Fibroblast of upper back skin (primary cell): Measurements from ENCODE around the gene IFITM2.
"Not testable (repeated sequence)": the region's sequence is repeated elsewhere in the genome, so short reads cannot be mapped to it uniquely, and the experiment has no call there.

Experiments used
- DNase-seq: peaks from one replicate; pipeline ENCODE4 v3.0.0-alpha.2; 2013

The IFITM2 gene

DNA sequence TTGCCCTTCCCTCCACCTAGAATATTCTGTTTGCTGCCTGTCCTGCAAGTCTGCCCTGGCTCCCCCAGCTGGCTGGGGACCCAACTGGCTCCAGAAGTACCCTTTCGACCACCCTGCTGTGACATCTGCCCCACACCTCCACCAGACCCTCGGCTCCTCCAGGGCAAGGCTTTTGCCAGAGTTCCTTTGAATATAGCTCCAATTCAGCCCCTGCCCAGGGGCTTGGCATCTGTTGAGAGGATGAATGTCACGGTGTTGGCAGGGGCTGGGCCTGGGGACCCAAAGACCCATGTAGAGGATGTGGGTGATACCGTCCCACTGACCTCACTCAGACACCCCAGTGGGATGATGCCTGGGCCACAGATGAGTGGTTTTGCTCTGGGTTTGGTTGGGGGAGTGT is 25.4 kb upstream of the IFITM2 start:
- no peak for DNase-seq

DNA sequence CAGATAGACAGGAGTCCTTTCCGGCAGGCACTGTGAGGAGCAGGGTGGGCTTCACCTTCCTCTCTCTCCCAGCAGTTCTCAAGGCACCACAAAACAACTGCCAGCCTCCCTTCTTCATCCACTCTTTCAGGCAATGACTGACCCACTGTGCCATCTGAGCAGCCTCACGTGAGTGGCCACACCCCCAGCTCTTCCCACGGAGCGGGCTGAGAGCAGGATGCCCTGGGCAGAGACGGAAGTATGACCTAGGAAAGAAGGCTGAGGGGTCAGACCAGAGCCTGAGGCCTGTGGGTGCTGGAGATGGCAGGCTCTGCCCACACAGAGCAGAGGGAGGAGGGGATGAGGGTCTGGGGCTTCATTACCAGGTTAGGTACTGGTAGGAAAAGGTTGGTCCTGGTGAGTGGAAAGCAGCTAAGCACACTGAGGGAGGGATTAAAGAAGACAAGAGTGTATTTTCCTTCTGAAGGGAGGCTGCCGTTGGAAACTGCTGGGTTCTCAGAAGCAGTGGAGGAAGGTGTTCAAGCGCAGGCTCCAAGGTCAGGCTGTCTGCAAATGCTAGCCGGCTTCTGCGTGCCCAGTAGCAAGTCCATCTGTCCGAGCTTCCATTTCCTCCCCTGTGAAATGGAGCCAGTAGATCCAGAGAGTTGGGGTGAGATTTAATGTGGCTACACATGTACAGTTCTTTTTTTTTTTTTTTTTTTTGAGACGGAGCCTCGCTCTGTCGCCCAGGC is 24.8 kb upstream of the IFITM2 start:
- no peak for DNase-seq

DNA sequence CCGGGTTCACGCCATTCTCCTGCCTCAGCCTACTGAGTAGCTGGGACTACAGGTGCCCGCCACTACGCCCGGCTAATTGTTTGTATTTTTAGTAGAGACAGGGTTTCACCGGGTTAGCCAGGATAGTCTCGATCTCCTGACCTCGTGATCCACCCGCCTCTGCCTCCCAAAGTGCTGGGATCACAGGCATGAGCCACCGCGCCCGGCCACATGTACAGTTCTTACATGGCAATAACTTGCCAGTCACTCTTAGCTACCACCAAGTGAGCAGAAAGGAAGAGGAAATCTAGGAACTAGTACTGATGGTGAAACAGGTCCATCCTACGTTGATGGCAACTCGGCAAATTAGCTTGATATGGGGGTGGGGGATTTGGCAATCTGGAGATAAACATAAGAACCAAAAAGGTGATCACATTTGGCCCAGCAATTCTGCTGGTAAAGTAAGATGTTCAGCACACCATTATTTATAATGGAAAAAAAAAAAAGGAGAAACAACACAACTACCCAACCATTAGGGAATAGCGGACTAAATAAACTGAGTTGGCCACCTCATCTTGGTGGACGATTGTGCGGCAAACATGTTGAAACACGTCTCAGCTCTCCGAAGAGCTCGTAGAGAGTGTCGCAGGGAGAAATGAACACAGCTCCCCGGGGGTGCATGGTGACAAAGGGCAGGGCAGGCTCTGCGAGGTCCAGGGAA is 24.1 kb upstream of the IFITM2 start:
- no peak for DNase-seq

DNA sequence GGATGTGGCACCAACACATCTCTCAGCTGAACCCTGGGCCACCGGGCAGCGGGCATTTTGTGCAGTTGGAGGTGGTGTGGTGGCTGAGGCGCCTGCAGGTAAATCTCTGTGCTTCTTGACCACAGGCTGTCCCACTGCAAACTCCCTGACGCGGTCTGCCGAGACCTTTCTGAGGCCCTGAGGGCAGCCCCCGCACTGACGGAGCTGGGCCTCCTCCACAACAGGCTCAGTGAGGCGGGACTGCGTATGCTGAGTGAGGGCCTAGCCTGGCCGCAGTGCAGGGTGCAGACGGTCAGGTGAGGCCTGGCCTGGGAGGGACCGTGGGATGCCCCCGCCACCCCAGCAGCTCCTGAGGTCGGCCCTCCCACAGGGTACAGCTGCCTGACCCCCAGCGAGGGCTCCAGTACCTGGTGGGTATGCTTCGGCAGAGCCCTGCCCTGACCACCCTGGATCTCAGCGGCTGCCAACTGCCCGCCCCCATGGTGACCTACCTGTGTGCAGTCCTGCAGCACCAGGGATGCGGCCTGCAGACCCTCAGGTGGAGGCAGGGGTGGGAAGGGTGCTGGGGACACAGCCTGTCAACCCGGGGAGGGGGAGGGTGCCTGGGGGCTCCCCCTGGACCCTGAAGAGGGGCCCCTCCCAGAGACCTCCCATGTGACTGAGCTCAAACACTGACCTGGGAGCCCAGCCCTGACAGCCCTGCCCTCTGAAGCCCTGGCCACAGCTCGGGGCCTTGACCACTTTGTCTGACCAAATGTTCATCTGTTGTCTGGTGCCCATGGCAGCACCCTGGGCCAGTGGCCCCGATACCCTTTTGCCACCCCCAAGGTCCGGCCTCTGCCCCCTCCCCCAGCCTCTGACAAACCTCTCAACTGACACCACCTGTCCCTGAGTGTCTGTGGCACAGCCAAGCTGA is 23.3 kb upstream of the IFITM2 start:
- no peak for DNase-seq

DNA sequence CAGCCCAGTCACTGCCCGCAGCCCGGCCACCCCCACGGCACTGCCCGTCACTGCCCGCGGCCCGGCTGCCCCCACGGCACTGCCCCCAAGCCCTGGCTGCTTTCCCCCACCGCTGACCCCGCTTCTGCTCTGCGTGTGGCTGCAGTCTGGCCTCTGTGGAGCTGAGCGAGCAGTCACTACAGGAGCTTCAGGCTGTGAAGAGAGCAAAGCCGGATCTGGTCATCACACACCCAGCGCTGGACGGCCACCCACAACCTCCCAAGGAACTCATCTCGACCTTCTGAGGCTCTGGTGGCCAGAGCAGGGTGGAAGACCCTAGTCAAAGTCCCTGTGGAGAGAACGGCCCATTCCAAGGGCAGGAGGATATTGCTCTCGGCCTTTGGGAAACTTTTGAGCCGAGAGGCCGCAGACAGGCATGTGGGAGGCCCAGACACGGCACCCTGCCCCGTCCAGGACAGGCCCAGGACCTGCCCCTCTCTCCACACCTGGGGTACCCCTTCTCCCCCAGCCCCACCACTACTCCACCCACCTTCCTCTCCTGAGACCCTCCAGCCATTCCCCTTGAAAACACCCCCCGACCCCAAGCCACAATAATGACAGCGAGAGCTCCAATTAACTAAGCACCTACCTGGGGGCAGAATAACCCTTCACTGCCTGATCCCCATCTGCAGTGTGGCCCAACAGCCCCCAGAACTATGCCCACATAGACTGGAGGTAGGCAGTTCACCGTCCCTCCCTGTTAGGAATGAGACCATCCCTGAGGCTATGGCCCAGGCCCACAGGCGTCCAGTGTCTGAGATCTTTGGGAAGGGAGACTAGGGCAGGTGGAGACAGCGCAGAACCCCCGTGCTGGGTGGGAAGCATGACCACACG is 22.4 kb upstream of the IFITM2 start:
- DNase-seq: no peak

DNA sequence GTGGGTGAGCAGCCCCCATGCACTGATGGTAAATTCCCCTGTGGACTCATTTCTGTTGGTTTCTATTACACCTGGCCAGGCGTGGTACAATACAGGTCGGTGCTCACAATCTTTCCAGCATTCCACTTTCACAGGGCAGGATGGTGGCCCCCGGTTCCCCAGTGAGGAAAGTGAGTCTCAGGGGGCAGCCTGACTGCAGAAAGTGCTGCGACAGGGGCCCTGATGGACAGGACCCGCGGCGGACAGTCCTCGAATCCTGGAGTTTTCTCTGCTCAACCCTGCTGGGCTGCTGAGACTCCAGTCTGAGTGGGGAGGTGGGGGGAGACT is 21.8 kb upstream of the IFITM2 start:
- DNase-seq: no peak

DNA sequence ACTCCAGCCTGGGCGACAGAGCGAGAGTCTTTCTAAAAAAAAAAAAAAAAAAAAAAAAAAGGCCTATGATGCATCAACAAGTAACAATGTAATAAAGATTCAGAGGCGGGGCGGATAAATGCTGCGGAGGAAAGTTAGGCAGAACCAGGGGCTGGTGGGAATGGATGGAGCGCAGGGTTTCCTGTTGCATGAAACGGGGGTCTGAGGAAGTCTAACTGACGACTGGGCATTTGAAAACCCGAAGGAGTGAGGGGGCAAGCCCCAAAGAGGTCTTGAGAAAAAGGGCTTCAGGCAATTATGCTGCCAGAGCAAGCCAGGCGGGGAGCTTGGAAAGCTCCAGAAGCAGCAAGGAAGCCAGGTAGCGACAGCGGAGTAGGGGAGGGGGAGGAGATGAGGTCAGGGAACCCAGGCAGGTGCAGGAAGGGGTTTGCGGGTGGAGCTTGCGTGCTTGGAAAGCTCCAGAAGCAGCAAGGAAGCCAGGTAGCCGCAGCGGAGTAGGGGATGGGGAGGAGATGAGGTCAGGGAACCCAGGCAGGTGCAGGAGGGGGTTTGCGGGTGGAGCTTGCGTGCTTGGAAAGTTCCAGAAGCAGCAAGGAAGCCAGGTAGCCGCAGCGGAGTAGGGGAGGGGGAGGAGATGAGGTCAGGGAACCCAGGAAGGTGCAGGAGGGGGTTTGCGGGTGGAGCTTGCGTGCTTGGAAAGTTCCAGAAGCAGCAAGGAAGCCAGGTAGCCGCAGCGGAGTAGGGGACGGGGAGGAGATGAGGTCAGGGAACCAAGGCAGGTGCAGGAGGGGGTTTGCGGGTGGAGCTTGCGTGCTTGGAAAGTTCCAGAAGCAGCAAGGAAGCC is 20.4 kb upstream of the IFITM2 start:
- not testable (repeated sequence) for DNase-seq

DNA sequence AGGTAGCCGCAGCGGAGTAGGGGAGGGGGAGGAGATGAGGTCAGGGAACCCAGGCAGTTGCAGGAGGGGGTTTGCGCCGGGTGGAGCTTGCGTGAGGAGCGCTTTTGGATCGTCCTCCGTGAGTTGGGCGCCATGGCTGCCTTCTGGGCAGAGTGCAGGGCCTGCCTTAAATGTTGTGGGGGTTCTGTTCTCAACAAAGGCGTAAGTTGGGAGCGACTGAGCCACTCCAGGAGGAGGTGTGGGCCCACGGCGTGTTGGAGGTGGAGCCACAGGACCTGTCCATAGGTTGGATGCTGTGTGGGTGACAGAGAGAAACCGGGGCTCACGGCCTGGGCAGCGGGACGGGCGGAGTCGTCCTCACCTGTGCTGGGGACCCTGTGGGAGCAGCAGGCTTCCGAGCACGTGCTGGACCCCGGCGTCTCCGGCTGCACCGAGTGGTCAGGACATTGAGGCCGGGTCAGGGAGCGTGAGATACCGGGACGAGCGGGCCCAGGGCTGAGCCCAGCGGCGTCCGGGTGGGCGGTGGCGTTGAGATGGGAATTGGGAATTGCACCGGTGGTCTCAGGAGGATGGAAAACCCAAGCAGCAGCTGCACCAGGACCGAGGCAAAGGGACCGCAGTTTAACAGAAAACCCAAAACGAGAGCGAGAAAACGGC is 19.7 kb upstream of the IFITM2 start:
- DNase-seq: no peak

DNA sequence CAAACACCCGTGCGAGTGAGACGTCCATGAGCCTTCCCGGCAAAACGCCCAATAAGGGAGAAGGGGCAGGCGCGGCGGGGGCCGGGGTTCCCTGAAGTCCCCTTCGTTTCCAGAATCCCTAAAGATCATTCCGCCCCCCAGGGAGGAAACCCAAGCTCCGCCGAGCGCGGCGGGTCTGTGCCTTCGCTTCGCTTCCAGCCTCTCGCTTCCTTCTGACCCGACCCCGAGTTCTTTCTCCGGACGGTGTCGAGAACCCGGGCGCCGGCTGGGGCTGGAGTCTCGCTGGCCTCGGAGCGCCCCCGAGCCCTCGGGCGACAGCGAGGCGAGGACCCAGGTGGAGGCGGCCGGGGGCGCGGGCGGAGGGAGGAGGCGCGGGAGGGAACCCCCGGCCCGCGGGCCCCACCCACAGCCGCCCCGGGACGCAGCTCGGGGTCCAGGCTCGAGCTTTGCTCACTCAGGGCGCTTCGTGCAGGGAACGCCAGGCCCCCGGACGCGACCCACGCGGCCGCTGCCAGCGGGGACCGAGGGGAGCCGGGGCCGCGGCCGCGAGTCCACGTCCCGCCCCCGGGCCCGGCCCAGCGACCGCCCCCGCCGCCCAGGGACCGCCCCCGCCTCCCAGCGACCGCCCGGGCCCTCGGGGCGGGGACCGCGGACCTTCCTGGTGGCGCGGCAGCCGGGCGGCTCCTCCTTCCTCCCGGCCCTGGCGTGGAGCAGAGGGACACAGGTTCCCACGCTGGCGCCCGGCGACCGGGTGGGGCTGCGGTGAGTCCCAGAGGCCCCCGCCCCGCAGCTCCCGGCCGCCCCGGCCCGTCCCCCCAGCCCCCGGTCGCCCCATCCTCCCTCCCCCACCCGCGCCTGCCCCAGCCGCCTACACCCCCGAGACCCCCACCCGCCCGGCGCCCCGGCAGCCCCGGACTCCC is 18.9 kb upstream of the IFITM2 start, which contains the start of gene PGGHG:
Gene PGGHG (plus strand): TSS at position 649 of the 920 bp plus-strand sequence. CDS start 691 bp downstream, outside the sequence.
- peak; percentile 38 for DNase-seq

DNA sequence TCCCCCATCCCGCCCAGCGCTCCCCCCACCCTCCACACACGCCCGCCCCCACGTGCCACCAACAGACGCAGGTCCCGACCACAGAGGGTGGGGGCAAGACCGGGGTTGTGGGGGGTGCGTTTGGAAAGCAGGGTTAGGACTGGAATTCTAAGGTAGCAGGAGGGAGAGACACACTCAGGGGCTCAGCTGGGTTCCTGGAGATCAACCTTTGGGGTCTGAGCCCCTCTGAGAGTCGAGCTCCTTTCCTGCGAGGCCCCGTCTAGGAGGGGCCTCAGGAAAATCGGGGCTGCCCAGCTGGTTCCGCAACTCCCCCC is 18.3 kb upstream of the IFITM2 start:
- DNase-seq: no peak

DNA sequence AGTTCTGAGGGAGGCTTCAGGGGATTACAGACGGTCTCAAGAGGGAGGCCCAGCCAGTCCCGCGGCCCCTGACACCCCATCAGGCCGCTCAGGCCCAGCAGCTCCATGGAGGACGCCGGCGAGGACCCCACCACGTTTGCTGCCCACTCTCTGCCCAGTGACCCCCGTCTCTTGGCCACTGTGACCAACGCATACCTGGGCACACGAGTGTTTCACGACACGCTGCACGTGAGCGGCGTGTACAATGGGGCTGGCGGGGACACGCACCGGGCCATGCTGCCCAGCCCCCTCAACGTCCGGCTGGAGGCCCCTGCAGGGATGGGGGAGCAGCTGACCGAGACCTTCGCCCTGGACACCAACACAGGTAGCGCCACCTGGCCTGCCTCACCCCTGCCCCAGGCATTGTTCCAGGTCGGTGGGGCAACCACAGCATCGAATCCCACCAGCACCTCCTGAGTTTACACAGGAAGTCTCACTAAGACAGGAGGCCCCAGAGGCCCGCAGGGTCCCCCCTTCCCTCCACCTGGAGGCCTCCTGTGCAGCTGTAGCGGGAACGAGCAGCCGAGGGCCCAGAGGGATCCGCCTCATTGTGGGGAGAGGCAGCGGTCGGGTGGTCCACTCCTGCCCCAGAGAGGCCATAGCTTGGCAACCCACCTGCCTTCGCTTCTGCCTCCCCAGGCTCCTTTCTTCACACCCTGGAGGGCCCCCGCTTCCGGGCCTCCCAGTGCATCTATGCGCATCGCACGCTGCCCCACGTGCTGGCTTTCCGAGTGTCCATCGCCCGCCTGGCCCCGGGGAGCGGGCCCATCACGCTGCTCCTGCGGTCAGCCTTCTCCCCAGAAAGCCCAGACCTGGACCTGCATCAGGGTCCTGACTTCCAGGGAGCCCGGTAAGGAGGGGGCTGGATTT is 17.6 kb upstream of the IFITM2 start:
- no peak for DNase-seq

DNA sequence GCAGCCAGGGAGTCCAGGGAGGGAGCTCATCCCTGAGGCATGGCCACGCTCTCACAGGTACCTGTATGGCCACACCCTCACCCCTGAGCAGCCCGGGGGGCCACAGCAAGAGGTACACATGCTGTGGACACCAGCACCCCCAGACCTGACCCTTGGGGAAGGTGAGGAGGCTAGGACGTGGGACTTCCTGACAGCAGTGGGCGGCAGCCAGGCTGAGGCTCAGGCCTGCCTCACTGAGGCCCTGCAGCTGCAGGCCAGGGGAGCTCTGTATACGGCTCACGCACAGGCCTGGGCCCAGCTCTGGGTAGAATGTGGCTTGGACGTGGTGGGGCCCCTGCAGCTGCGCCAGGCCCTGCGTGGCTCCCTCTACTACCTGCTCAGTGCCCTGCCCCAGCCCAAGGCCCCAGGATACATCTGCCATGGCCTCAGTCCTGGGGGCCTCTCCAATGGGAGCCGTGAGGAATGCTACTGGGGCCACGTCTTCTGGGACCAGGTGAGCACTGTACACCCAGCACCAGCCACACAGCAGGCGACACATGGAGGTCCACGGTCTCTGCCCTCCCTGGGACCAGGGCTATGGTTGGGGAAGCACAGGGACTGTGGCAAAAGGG is 16.9 kb upstream of the IFITM2 start:
- DNase-seq: no peak

DNA sequence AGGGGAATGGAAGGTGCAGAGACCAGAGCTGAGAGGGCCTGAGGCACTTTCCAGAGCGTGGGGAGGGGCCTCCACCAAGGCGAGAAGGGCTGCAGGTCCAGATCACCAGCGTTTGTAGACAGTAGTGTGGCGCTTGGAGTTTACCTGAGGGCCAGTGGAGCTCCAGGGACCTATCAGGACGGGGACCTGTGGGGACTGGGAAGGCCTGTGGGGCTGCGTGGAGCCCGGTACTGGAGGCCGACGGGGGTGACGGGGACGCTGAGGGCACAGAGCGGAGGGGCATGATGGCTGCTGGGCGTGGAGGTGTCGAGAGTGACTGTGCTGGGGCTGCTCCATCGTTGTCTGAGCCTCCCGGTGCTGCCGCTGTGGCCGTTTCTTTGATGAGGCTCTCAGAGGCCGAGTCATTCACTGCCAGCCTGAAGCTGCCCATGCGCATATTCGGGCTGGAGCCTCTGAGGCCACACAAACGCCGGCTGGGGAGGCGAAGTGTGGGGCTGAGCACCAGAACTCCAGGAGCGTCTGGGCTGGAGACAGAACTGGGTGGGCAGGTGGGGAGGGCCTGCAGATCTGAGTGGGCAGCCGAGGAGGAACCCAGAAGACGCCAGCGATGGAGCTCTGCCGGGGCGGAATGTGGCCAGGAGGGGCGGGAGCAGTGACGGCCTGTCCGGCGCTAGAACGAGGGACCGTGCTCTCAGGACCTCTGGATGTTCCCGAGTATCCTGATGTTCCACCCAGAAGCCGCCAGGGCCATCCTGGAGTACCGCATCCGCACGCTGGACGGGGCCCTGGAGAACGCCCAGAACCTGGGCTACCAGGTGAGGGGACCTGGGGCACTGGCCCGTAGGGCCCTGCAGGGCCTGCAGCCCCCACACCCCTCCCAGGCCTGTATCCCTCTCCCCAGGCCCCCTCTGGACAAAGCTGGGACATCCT is 16.1 kb upstream of the IFITM2 start:
- no peak for DNase-seq

DNA sequence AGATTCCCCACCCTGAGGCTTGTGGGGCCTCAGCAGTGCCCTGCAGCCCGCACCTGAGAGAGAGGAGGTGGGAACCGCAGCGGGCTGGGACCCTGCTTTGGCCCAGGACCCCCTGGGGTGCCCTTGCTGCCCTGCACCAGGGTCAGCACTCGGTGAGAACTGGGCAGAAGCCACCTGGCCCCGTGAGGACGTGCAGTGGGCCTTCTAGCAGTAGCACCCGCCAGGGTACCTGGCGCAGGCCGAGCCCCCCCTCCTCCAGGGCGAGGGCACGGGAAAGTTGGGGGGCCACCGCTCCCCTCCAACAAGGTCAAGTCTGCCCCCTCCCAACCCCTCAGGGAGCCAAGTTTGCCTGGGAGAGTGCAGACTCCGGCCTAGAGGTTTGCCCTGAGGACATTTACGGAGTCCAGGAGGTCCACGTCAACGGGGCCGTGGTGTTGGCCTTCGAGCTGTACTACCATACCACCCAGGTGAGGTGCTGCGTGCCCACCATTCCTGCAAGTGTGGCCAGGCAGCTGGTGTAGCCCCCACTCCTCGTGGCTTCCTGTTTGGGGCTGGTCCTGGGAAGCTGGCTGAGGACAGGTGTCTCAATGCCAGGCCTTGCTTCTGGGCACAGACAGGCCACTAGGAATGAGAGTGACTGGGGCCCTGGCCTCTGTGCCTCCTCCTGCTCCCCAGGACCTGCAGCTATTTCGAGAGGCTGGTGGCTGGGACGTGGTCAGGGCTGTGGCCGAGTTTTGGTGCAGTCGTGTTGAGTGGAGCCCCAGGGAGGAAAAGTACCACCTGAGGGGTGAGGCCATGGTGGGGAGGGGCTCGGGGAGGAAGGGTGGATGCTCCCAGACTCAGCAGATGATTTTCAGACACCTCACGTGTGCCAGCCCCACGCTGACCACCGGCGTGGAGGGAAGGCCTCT is 15.2 kb upstream of the IFITM2 start:
- no peak for DNase-seq

DNA sequence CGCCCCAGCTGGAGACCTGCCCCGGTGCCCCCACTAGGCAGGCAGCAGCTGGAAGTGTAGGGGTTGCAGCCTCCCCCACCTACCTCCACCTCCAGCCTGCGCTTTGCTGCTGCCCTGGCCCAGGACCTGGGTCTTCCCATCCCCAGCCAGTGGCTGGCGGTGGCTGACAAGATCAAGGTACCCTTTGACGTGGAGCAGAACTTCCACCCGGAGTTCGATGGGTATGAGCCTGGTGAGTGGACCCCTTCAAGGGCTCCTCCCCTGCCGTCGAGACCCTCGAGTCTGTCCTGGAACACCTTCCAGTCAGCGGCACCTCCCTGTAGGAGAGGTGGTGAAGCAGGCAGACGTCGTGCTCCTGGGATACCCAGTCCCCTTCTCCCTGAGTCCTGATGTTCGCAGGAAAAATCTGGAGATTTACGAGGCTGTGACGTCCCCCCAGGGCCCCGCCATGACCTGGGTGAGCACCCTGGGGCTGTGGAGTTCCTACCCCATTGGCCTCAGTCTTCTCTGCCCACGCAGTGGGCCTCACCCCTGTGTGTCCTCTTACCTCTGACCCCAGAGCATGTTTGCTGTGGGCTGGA is 14.3 kb upstream of the IFITM2 start:
- no peak for DNase-seq
